ENCODE results near the gene ATP11A.

ATP11A gene

GRCh38 chr13:112702986-112703379 lies 13.1 kb downstream of the ATP11A start (continued):
- TF ChIP-seq ZNF354C (tag by site-specific recombination; IDR thresholded peaks at IDR 0.05; ENCODE audit: borderline replicate concordance, low read depth) = no peak
- TF ChIP-seq ZNF561 (tag by site-specific recombination; IDR thresholded peaks at IDR 0.05; ENCODE audit: borderline replicate concordance) = peak; percentile 33; the same call in 1 of the 2 replicates
- TF ChIP-seq GLI4 (tag by site-specific recombination; IDR thresholded peaks at IDR 0.05) = no peak
- no peak for TF ChIP-seq MZF1 (tag by site-specific recombination; IDR thresholded peaks at IDR 0.05; ENCODE audit: borderline replicate concordance)
- no peak for TF ChIP-seq YY1 (tag by site-specific recombination; IDR thresholded peaks at IDR 0.05)
- TF ChIP-seq ZNF510 (tag by site-specific recombination; IDR thresholded peaks at IDR 0.05; ENCODE audit: insufficient replicate concordance) = no peak
- no peak for TF ChIP-seq ZNF362 (tag by site-specific recombination; IDR thresholded peaks at IDR 0.05)
- TF ChIP-seq ZNF629 (tag by site-specific recombination; IDR thresholded peaks at IDR 0.05) = no peak
- TF ChIP-seq ZNF701 (tag by site-specific recombination; IDR thresholded peaks at IDR 0.05) = no peak
- no peak for TF ChIP-seq ZFP69B (tag by site-specific recombination; IDR thresholded peaks at IDR 0.05)
- TF ChIP-seq ZNF138 (tag by site-specific recombination; IDR thresholded peaks at IDR 0.05; ENCODE audit: borderline replicate concordance) = no peak
- peak; percentile 27; the same call in 1 of the 2 replicates for TF ChIP-seq ZNF423 (tag by site-specific recombination; IDR thresholded peaks at IDR 0.05)
- TF ChIP-seq SP7 (tag by site-specific recombination; IDR thresholded peaks at IDR 0.05) = peak; percentile 26; the same call in 1 of the 2 replicates
- no peak for TF ChIP-seq ZNF37A (tag by site-specific recombination; IDR thresholded peaks at IDR 0.05)
- TF ChIP-seq, protein P1, sequence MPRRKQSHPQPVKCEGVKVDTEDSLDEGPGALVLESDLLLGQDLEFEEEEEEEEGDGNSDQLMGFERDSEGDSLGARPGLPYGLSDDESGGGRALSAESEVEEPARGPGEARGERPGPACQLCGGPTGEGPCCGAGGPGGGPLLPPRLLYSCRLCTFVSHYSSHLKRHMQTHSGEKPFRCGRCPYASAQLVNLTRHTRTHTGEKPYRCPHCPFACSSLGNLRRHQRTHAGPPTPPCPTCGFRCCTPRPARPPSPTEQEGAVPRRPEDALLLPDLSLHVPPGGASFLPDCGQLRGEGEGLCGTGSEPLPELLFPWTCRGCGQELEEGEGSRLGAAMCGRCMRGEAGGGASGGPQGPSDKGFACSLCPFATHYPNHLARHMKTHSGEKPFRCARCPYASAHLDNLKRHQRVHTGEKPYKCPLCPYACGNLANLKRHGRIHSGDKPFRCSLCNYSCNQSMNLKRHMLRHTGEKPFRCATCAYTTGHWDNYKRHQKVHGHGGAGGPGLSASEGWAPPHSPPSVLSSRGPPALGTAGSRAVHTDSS (tag by site-specific recombination; IDR thresholded peaks at IDR 0.05) = no peak

DNA sequence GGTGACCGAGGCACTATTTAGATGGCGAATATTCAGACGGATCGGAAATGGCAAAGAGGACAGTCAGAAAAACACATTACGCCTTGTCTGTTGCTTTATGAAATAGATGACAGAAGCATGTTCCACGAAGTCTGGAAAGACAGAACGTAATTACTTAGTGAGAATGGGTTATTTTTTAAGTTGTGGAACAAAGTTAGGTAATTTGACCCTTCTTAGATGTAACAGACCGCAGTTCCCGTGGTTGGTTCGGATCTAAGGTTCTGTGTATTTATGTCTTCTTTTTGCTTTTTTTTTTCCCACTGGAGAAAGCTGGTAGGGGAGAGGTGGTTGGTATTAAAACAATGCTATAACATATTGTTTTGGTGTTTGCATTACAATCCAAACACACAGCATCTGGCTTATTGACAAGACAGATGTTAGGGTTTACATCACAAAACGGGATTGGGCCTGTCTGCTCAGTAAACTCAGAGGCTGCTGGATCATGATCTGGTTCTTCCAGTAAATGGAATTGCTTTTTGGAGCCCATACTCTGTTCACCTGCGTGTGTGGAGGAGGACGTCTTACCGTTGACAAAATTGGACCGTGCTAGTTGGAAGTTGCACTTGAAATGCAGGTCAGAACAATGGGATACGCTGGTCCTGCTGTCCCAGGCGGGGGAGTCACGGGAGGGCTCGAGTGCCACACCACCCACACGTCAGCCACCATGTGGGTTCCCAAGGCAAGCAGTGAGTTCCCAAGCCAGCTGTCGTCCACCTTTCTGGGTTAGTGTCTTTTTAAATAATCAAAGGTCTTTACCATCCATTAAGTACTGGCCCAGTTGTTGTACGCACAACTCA lies 13.8 kb downstream of the ATP11A start:
- no peaks in the 10 kb centered on the region for H3K9me3 ChIP-seq (ENCODE audit: control insufficient read depth, insufficient read depth, low read depth, low read length)
- ChIA-PET CTCF (no interaction called here), POLR2A (no interaction called here)
- H3K36me3 ChIP-seq (ENCODE audit: control insufficient read depth in 2 of 2, insufficient read depth in 1 of 2, low read length in 2 of 2) = no peaks in the 10 kb centered on the region
- H3K4me1 ChIP-seq (ENCODE audit: control insufficient read depth, insufficient read depth, low read length) = peaks cover 7% of the 10 kb centered on the region
- TF ChIP-seq ZNF747 (tag by site-specific recombination; IDR thresholded peaks at IDR 0.05) (no peak), ZNF561 (tag by site-specific recombination; IDR thresholded peaks at IDR 0.05; ENCODE audit: borderline replicate concordance) (no peak), ZNF623 (tag by site-specific recombination; IDR thresholded peaks at IDR 0.05) (no peak), KLF7 (tag by site-specific recombination; IDR thresholded peaks at IDR 0.05; ENCODE audit: borderline replicate concordance) (no peak), ZNF558 (tag by site-specific recombination; IDR thresholded peaks at IDR 0.05) (peak; percentile 79), ZNF335 (tag by site-specific recombination; conservative IDR thresholded peaks at IDR 0.05) (0 out of 2 replicates have a peak, but pooled peaks have one; percentile 20), TRIM28 (IDR thresholded peaks at IDR 0.05; ENCODE audit: borderline replicate concordance, low read length) (no peak)
- no peak overlapping the region for H3K27ac ChIP-seq (ENCODE audit: extremely low read depth, low read depth, low read length)
- H3K4me3 ChIP-seq (ENCODE audit: low read depth, low read length) = no peak overlapping the region

Measured in HEK293 (cell line).